NCI-H1105 (cell line): ENCODE measurements around the gene TCHHL1.
"Not testable (repeated sequence)": the region's sequence is repeated elsewhere in the genome, so short reads cannot be mapped to it uniquely, and the experiment has no call there.

Source experiments
- DNase-seq: peaks from one replicate; lab custom pipeline; 2025; lab: John Stamatoyannopoulos, UW

TCHHL1 gene

DNA sequence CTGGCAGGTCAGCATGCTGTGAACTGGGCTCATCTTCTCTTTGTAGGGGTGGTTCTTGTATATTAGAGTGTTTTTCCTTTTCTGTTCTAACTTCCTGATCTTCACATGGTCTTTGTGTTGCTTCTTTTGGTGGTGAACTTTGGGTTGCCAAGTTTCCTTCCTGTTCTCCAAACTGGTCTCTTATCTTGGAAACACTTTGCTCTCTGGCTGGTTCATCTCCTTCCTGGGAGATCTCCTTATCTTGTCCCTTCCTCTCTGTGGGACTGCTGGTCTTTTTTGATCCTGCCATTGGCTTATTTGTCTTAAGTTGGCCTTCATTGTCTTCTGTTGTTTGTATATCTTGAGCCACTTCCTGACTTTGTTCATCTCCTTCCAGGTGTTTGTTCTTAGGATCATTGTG is 2.1 kb downstream of the TCHHL1 start:
- DNase-seq = no peak

DNA sequence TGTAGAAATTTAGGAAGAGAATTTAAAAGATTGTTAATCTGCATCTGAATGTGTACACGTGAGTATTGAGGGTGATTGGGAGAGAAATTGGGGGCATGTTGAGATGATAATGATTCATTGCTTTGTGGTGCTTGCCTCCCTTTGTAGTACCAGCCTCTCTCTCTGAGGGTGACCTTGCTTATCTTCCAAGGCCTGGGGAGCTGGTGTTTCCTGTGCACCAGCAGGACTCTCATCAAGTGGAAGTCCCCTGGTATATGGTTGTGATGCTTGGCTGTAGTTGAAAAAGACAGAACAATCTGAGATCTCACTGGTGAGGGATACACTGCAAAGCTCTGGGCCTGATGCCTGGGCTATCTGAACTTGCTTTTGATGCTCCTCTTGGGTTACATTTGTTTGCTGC is 4.0 kb downstream of the TCHHL1 start:
- DNase-seq = no peak

DNA sequence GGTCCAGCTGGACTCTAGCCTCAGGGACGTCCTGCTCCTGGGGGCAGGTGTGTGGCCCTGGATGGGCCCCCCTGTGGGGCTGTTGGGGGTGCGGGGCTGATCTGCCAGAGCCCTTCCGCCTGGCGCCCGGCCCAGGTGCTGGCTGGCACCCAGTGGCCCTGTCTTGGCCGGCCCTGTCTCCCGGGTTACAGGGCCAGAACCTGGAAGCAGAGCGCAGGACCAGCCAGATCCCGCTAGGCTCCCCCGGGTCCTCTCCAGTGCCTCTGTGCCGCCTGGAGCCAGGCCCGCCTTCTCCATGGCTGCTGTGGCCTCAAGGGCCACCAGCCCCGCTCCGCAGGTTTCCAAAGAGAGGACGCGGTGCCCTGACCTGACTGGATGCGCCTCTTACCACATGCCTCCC is 7.8 kb downstream of the TCHHL1 start:
- DNase-seq = not testable (repeated sequence)

DNA sequence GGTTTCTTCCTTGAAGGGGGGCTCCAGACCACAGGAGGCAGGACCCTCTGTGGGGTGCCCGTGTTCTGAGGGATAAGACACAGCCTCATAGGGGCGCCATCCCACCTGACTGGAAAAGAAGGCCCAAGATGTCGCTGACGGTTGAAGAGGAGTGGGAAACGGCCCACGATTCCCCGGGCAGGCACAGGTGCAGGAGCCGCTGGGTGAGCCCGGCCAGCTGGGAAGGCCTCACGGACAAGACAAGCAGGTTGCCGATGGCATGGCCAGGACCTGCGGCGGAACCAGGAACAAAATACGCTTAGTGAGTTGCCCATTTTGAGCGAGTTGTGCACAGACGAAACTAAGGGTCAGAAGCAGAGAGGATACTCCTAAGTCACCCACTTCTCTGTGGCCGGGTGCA is 8.4 kb downstream of the TCHHL1 start:
- not testable (repeated sequence) for DNase-seq

DNA sequence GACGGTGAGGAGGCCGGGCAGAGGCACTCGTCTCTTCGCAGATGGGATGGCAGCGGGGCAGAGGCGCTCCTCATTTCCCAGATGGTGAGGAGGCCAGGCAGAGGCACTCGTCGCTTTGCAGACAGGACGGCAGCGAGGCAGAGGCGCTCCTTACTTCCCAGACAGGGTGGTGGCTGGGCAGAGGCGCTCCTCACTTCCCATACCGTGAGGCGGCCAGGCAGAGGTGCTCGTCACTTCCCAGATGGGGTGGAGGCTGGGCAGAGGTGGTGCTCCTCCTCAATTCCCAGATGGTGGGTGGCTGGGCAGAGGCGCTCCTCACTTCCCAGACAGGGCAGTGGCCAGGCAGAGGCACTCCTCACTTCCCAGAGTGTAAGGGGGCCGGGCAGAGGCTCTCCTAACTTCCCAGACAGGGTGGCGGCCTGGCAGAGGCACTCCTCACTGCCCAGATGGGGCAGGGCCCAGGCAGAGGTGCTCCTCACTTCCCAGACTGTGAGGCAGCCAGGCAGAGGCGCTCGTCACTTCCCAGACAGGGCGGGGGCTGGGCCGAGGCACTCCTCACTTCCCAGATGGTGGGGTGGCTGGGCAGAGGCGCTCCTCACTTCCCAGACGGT is 9.9 kb downstream of the TCHHL1 start:
- no peak for DNase-seq

DNA sequence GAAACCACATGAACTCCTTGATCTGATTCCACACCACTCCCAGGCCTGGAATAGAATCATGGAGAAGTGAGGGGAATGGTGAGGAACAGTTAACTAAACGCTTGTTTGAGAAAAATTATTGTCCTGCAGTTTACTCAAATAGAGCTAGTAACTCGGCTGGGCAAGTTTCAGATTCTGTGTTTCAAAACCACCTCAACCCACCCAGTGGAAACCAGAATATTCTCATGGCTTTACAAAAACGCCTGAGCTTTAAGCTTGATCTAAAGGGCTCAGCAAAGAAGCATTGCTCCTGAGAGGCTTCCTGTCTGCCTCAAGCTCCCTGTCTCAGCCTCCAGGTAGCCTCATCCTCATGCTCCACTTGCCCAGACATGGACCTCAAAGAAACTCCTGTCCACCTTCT is 16.6 kb downstream of the TCHHL1 start:
- no peak for DNase-seq

DNA sequence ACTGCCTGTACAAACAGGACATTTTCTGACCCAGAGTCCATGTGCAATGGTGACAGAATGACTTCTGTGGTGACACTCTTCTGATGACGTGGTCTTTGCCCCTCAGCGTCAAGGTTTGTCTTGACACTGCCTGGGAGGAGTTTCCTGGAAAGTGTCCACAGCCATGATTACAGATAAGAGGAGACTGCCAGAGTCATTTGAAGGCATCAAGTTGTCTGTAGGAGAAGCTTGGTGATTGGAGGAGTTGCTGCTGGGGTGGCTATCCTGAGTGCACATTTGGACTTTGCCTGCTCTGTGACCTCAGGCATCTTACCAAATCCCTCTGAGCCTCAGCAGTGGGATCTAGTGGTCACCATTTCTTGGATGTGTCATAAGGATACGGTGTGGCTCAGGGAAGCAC is 17.7 kb downstream of the TCHHL1 start:
- DNase-seq = no peak

DNA sequence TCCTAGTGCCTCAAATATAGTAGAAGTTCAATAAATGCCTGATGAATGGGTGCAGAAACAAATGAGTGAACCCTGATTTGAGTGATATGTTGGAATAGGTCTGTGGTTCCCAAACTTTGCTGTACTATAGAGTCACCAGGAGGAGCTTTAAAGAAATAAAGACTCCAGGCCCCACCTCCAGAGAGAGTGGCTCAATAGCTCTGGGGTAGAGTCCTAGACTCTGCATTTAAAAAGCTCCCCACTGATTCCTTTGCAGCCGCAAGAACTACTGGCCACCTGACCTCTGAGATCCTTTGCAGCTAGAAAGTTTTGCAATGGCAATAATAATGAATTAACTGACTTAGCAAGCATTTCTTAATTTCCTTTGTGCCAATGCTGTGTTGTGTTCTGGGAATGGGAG is 20.9 kb downstream of the TCHHL1 start:
- DNase-seq = no peak

DNA sequence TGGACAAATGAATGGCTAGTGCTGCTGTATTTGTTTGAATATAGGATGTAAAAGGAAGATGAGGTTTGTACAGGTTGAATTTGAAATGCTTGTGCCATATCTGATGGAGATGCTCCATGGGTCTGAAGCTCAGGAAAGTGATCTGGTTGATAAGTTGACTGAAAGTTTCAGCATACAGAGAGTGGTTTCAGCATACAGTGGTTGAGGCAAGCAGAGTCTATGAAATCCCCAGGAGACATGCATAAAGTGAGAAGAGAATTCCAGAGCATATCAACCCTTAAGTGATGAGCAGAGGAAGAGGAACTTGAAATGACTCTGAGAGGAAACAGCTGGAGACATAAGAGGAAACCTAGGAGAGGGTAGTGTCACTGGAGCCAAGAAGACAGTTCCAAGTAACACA is 21.7 kb downstream of the TCHHL1 start:
- DNase-seq = no peak

DNA sequence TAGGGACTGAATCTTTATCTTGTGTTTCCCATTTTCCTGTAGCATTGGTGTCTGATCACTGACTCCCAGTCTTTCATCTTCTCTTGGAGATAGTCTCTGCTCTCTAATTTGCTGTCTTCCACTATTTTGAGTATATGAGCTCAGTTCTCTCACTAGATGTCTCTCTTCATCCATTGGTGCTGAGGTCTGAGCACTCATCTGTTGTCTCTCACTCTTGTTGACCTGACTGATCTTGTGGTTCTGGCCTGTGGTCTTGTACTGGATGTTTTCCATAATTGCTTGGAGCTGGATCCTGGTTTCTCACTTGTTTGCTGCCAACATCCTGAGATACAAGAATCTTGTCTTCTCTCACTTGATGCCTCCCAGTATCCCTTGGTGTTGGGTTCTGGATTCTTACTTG is 26.9 kb downstream of the TCHHL1 start:
- no peak for DNase-seq

DNA sequence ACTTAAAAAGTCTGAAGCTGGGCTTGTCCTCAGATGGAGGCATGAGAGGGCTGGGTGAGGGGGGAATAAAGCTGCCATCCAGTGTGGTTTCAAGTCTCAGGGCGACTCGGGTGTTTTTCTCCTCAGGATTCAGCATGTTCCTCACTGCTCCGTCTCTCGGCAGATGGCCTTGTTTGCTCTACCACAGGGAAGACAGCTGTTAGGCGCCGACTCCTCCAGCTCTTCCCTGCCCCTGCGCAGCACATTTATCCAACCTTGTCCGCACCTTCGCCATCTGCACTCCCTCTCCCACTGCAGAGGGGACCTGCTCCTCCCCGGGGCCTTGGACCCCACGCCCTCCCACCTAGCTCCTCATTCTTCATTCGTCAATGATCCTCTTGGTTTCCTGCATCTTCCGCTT is 35.5 kb downstream of the TCHHL1 start:
- no peak for DNase-seq

DNA sequence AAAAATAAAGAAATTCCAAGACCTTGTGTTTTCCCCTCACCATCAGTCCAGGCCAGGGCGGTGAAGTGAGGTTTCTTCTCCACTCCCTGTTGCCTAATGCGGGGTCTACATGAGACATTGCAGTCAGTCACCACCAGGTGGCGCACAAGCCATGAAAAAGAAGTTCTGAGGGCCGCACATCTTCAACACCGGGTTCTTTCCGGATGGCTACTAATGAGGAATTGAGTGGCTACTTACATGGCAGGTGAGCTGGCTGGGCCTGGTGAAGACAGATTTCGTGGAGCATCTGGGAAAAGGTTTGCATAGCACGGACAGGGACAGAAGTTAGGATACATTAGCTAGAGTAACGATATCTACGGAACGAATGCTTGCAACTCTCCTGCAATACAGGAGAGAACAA is 36.3 kb downstream of the TCHHL1 start:
- peak; percentile 79 for DNase-seq

DNA sequence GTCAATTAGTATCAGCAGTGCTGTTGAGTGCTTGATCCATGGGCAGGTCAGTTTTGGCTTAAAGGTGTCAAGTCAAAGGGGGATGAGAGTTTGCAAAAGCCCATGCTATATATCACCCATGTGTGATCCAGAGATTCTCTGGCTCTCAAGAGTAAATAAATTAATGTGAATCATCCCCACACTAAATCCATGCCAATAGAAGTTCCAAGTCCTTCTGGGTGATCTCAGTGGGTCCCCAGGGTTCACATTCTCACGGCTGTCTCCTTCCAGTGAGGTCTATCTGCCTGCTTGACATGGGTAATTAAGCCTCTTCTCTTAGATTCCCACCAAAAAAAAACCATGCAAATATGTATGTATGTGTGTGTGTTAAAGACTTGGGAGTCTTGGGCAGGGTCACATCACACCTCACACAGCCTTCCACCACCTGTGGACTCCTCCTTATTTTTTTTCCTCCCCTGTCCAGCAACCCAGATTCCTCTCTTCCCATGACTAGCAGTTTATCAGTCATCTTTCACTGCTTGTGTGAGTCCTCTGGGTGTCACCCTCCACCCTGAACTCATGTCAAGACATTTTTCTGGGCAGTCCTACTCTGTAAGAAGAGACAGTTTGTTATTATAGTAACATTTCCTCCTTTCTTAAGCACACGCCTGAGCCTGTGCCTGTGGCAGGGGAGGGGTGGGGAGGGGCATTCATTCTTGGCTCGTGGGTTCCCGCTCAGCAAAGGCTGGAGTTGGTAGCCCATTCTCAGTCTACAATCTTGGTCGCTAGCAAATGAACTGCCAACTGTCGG is 37.8 kb downstream of the TCHHL1 start:
- no peak for DNase-seq

DNA sequence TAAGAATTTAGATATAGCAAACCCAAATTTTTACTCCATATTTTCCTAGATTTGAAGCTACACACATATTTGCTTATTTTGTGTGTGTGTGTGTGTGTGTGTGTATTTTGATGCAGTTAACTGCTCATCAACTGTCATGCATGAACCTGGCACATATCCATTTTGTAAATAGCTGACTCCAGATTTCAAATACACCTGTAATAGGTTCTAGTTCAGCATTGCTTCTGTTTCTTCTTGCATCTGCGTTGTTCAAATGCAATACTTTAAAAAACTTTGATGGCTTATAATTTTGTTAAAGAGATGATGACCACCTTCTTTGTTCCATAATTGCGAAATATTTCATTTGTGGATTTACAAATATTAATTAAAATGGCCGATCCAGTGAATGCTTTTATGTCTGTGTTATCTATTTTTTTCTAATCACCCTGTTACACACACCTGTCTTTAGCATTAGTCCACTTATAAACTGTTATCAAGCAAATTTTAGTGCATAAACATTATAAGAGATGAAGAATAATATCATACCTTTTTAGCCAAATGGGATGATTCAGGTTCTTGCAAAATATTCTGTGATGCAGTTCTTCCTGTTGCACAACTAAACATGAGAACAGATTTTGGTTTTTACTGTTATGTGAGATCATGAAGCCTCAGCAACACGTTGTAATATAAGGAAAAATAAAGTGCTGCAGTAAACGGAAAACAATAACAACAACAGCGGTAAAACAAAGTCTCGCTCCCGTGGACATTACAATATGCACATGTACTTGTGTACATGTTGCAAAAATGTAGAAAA is 39.4 kb downstream of the TCHHL1 start:
- no peak for DNase-seq

DNA sequence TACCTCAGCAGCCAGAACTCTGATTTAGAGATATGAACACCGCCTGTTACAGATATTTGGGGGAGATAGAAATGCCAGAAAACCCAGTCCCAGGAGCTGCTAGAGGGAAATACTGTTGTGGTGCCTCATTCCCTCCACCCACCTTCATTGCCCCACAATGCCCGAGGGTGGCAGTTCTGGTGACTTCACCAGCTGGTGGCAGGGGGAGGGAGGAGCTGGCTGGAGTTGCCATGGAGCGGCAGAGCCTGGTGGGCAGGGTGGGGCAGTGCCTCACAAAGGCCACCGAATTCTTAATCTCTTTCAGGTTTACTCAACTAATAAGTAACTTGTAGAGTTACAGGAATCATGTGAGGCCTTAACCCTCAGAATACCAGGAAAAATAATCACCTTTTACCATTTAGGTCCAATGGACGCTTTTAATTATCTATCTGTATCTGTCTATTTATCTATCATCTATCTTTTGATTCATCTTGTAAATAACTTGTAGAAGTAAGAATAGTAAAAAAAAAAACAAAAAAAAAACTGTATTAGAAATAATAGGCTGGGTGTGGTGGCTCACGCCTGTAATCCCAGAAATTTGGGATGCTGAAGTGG is 40.4 kb downstream of the TCHHL1 start:
- DNase-seq = no peak

DNA sequence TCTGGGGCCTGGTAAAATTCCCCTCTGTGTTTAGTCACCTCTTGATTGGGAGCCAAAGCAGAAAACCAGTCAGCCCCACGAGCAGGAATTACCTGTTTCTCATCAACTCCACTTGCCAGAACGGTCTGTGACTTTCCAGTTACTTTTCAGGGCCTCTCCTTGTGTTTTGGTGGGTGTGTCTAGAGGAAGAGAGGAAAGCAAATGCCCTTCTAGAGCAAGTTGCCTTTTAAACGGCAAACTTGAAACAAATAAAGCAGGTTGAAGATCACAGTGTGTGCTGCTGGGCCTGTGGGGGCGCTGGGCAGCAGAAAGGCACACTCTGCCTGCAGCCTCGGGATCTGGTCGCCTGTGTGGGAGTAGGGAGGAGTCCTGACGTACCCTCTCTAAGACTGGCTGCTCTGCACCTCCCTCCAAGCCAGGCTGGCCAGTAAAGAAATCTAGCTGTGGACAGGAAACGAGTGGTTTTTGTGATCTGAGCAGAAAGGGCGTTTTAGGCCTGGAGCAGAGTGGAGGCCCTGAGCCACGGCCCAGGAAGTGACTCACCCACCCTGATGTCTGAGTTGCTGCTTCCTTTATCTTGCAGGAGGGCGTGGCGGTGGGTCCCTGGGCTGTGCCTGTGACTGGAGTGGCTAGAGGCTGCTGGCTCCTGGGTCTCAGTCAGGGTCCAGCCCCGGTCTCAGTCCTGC is 41.0 kb downstream of the TCHHL1 start:
- no peak for DNase-seq

DNA sequence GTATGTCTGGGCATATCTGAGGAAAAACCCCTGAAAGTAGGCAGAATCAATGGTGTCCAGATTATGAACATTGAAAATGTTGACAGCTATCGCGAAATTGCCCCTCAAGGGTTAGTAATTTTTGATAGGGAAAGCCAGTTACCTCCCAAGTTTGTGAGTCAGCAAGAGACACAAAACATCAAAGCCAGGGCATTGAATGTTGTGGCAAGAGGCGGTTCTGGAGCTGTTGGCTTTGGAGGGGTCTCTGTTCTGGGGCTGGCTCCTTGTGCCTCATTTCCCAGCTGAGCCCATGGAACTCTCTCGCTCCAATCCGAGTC is 41.5 kb downstream of the TCHHL1 start:
- no peak for DNase-seq

DNA sequence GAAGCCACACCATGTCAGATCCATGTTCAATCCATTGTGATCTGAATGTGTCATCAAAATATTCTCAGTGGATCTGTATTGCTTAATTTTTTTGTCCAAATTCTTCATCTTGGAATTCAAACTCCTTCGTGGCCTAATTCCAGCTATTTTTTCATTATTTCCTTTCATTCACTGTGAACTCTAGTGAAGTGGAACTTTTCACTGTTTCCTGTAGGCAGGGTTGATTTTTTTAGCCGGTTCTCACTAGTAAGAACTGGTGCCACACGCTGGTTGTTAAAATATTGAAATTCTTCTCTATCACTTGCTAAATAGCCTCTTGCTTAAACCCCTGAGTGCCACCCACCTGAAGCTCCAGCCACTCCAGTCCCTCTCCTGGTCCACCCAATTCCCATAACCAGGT is 44.5 kb downstream of the TCHHL1 start:
- DNase-seq = no peak

DNA sequence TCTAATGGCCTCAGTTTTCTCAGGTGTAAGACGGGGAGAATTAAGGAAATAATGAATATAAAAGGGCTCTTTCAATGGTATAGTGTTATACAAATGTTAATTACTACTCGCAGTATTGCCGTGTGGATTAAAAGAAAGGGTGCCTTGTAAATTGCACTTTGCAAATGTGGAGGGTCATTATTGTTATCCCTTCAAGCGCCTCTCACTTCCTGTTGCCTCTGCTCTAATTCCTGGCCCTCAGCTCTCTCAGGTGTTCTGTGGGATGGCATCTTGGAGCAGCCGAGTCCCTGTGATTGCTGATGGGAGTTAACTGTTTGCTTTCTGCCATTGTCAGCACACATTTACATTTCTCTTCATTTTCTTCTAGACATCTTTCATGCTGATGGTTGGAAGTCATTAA is 45.0 kb downstream of the TCHHL1 start:
- DNase-seq = no peak

DNA sequence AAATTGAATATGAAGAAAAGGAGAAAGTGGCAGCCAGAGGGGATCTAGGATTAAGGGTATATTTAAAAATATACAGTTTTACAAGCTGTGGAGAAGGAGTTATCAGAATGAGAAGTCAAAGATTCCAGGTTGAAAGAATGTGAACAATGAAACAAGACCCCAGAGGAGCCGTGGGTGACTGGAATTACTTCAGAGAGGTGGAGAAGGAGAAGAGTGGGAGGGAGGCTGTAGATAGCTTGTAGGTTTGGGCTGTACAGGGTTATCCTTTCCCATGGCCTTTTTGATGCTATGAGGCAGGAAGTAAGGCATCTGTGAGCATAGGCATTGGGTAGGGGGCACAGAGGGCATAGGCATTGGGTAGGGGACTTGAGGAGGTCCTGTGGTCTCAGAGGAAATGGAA is 46.8 kb downstream of the TCHHL1 start:
- DNase-seq = no peak

DNA sequence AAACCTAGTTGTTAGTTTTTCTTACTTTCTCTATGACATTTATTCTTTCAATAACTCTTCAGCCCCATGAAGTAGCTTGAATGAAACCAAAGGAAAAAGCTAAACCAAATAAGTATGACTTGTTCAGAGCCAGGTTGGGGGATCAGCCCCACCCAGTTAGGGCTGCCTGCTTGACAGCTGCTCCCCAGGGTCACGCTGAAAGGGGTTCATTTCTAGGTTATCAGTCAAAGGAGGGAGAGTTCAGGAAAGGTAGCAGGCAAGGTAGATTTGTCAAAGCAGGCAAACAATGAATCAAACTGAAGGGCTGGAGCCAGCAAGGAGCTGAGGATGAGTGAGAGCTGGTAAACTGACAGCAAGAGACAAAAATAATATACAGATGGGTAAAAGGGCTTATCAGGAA is 49.0 kb downstream of the TCHHL1 start:
- DNase-seq = no peak

DNA sequence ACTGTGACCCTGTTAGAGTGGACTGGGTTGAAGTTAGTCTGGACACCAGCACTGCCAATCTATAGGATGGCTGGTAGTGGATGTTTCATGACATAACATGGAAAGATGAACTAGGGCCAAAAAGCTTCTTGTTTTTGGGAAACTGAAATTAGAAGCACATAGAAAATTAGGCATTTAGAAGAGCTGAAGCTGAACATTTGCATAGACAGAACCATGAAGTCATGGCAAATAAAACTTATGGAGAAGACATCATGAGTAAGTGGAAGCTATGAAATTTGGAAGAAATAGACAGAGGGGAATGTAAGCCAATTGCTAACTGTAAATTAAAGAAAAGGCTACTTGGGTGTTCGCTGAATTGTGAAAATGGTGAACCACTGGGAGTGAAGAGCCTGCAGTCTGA is 49.4 kb downstream of the TCHHL1 start:
- DNase-seq = no peak
